Measurements from ENCODE around the gene NDOR1.

DNA sequence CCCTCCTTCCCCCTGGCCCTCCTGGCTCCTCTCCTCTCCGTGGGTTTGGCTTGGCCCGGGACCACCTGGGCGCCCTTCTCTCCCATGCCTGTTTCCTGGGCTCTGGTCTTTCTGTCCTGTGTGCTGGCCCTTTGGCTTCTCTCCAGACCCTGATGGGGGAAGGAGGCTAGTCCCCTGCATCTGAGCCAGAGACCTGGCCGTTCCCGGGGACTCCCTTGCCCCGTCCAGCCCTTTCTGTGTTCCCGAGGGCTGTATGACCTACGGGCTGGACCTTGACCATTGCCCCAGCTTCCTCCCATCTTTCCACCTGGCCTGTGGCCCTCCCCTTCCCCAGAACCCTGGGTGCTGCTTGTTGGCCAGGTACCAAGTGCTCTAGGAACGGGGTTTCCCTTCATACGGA is 58.0 kb downstream of the NDOR1 start:
- TF ChIP-seq BHLHE40 (IDR thresholded peaks at IDR 0.05; ENCODE audit: low read depth, low read length), result no peak
- TF ChIP-seq USF2 (IDR thresholded peaks at IDR 0.05), result no peak
- no peak for TF ChIP-seq CBX8 (IDR thresholded peaks at IDR 0.05)
